ENCODE data around the gene GARS1. TPM values are rescaled to one million over a fixed set of nuclear protein-coding genes. Genes with fewer than 3 reads are reported as not detected.

Gene GARS1
- total RNA-seq, 1 donor from 2014 or later: 208 TPM

DNA sequence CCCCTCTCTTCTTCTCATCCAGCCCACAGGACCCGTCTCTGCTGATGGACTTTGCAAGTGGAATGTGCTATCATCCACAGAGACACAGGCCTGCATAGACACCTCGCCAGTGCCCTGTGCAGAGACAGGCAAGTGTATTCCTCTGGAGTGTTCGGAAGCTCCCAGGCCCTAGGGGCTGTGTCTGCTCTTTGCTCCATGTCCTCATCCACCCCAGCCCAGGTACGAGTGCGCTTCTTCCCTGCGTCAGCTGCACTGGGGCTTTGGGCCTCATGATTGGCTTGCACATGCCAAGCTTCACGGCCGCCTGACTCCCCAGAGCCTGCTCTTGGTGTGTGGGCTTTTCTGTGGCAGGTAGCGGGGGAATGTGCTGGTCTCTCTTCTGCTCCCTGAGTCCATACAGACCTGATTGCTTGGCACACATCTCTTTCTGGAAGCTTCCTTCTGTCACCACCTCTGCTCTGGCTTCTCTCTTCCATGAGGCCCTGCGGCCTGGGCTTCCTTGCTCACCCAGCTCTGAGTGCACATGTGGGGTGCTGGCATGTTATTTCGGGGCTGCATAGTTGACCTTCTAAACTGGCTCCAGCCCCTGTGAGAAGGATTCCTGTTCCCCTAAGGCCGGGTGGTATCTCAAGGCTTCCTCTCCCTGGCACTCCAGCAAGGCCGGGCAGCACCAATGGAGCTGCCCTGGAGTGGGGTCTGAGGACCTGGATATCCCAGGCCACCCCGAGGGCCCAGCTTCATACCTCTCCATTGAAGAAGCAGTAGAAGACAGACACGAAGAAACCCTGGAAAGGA lies 59.8 kb downstream of the GARS1 start:
- DNase-seq (ENCODE audit: low spot score): no peak
- Mint-ChIP-seq H3K4me3 (ENCODE audit: low read depth) (no peak overlapping the region), H3K36me3 (ENCODE audit: low read depth) (no peaks in the 10 kb centered on the region), H3K27me3 (ENCODE audit: low read depth) (no peaks in the 10 kb centered on the region), H3K9me3 (no peaks in the 10 kb centered on the region), H3K4me1 (ENCODE audit: low read depth) (no peaks in the 10 kb centered on the region), H3K27ac (no peak overlapping the region)
- intact Hi-C loops (cut with micrococcal nuclease): no loop called here

DNA sequence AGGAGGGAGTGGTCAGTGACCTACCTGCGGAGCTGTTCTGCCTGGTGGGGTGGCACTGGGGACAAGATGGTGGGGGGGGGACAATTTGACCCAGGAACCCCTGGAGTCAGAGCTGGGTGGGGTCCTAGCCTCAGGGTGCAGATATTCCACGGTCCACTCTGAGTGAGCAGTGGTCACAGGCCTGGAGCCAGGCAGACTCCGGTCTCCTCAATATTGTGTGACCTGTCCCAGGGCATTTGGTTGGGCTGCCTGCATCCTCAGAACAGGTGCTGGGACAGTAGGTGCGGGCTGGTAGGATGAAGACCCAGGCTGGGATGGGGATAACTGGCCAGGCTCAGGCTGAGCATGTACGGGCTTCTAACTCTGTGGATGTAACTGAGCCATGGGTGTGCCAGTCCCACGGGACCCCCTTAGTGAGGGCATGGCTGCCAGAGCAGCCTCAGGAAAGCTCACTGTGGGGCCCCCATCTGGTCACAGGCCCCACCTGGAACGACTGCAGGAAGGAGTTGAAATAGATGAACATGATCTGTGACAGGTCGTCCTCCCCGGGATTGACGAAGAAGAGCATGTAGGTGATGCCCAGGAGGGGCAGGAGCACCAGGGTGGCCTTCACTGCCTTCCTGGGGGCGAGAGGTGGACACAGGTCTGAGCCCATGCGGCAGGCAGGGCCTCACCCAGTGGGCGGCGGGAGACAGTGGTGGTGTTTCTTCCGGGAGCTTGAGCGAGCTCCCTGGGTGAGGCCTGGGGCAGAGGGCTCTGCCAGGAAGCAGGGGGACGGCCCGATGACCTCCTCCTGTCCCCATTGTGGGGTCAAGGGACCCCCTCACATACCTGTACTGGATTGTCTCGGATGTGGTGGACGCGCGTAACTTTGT lies 60.7 kb downstream of the GARS1 start:
- H3K9me3 Mint-ChIP-seq: no peaks in the 10 kb centered on the region
- no peaks in the 10 kb centered on the region for H3K27me3 Mint-ChIP-seq (ENCODE audit: low read depth)
- no peak overlapping the region for H3K27ac Mint-ChIP-seq
- H3K4me1 Mint-ChIP-seq (ENCODE audit: low read depth): no peaks in the 10 kb centered on the region
- intact Hi-C loops (cut with micrococcal nuclease): no loop called here
- DNase-seq (ENCODE audit: low spot score): no peak
- H3K4me3 Mint-ChIP-seq (ENCODE audit: low read depth): no peak overlapping the region
- H3K36me3 Mint-ChIP-seq (ENCODE audit: low read depth): no peaks in the 10 kb centered on the region

DNA sequence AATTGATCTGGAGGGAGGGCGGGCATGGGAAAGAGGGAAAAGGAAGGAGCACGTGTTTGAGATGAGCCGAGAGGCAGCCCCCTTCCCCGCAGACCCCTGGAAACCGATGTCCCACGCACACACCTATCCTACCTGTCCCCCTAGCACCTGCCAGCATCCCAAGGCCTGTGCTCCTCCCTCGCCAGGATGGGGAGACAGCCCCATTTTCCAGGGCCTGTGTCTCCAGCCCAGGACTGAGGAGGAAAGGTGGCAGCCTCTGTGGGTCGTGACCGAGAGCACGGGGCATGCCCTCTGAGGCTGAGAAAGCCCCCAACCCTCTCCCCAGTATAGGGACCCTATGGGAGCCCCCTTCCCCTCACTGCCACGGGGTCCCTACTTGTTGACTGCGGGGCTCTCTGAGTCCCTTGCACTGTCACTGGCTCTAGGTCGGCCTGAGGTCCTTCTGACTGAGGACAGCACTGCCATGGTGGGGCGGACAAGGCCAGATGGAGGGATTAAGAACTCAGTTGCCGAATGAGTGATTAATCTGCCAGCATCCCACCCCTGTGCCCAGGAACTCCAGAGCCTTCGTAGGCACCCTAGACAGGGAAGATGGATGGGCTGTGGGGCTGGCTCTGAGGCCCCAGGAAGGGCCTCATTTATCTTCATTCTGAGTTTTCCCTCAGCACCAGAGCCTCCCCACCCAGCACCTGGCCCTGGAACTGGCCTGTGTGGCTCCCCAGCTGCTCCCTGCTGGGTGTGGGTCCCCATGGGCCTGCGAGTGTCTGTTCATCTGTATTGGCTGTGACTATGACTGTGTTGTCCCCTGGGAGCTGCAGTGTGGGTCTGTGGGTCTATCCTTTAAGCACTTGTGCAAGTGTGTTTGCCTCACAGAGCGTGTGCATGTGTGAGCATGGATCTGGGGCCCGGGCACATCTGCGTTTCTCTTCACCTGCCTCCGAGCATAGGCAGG lies 61.6 kb downstream of the GARS1 start:
- intact Hi-C loops (cut with micrococcal nuclease): no loop called here
- Mint-ChIP-seq H3K27me3 (ENCODE audit: low read depth) (no peaks in the 10 kb centered on the region), H3K9me3 (no peaks in the 10 kb centered on the region), H3K36me3 (ENCODE audit: low read depth) (no peaks in the 10 kb centered on the region), H3K4me1 (ENCODE audit: low read depth) (no peaks in the 10 kb centered on the region), H3K4me3 (ENCODE audit: low read depth) (no peak overlapping the region), H3K27ac (no peak overlapping the region)
- DNase-seq (ENCODE audit: low spot score): no peak

DNA sequence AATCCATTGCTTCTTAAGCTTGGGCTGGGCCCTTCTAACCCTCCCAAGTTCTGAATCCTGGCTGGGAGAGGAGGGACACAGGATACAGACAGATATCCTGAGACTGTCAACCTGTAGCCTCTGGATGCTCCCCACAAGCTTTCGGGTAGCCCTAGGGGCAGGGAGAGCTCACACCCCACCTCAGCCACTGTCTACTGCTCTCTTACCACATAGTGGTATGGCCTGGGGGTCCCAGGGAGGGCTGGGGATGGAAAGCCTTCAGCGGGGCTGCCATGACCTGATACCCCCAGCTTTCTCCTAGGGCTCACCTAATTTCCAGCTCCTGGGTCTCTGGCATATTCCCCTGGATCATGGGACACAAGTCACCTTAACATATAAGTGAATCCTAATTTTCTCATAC lies 62.5 kb downstream of the GARS1 start:
- Mint-ChIP-seq H3K36me3 (ENCODE audit: low read depth) (no peaks in the 10 kb centered on the region), H3K27me3 (ENCODE audit: low read depth) (no peaks in the 10 kb centered on the region), H3K27ac (no peak overlapping the region), H3K4me3 (ENCODE audit: low read depth) (no peak overlapping the region), H3K4me1 (ENCODE audit: low read depth) (no peaks in the 10 kb centered on the region), H3K9me3 (no peaks in the 10 kb centered on the region)
- DNase-seq (ENCODE audit: low spot score): no peak
- intact Hi-C loops (cut with micrococcal nuclease): no loop called here

DNA sequence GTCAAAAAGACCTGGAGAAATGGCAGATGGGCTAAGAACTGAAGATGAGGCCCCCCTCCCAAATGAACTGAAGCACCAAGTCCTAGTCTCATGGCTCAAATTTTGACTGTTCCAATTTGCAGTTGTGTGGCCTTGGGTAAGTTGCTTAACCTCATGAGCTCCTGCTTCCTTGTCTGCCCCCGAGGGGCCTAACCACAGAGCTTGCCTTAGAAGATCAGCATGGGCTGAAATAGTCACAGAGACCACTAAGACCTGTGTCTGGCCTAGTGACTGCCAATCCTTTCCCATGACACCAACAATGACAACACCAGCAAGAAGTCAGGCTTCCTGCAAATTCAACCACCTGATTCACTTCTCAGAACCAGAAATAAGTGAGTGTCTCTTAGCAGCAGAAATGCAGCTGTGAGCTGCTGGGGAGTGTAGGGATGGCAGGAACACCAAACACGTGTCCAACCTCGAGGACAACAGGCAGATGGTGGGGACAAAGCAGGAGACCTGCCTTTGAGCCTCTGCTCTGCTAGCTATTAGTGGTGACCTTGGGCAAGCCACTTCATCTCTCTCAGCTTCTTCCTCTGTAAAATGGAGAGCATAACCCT lies 63.9 kb downstream of the GARS1 start:
- no peak overlapping the region for H3K27ac Mint-ChIP-seq
- no peaks in the 10 kb centered on the region for H3K9me3 Mint-ChIP-seq
- no peak overlapping the region for H3K4me3 Mint-ChIP-seq (ENCODE audit: low read depth)
- no peaks in the 10 kb centered on the region for H3K4me1 Mint-ChIP-seq (ENCODE audit: low read depth)
- DNase-seq (ENCODE audit: low spot score): no peak
- H3K36me3 Mint-ChIP-seq (ENCODE audit: low read depth): no peaks in the 10 kb centered on the region
- H3K27me3 Mint-ChIP-seq (ENCODE audit: low read depth): no peaks in the 10 kb centered on the region
- intact Hi-C loops (cut with micrococcal nuclease): no loop called here

DNA sequence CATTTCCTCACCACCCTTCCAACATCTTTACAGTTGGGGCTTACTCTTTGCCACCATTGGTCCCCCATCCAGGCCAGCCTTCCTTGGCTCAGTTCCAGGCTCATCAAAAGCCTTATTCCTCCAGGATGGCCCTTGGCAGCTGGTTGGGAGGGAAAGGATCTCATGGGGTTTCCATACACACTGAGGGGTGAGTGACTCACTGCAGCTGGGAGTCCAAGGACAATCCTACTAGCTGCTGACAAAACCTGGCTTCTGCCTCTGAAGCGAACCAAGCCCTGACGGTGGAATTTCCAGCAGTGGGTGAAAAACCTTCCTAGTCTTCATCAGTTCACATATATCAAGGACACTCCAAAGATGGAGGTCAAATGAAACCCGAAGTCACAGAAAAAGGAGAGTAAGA lies 64.6 kb downstream of the GARS1 start:
- H3K4me3 Mint-ChIP-seq (ENCODE audit: low read depth): no peak overlapping the region
- H3K36me3 Mint-ChIP-seq (ENCODE audit: low read depth): no peaks in the 10 kb centered on the region
- no peaks in the 10 kb centered on the region for H3K9me3 Mint-ChIP-seq
- H3K27me3 Mint-ChIP-seq (ENCODE audit: low read depth): no peaks in the 10 kb centered on the region
- no peak overlapping the region for H3K27ac Mint-ChIP-seq
- H3K4me1 Mint-ChIP-seq (ENCODE audit: low read depth): no peaks in the 10 kb centered on the region
- no peak for DNase-seq (ENCODE audit: low spot score)
- intact Hi-C loops (cut with micrococcal nuclease): no loop called here

DNA sequence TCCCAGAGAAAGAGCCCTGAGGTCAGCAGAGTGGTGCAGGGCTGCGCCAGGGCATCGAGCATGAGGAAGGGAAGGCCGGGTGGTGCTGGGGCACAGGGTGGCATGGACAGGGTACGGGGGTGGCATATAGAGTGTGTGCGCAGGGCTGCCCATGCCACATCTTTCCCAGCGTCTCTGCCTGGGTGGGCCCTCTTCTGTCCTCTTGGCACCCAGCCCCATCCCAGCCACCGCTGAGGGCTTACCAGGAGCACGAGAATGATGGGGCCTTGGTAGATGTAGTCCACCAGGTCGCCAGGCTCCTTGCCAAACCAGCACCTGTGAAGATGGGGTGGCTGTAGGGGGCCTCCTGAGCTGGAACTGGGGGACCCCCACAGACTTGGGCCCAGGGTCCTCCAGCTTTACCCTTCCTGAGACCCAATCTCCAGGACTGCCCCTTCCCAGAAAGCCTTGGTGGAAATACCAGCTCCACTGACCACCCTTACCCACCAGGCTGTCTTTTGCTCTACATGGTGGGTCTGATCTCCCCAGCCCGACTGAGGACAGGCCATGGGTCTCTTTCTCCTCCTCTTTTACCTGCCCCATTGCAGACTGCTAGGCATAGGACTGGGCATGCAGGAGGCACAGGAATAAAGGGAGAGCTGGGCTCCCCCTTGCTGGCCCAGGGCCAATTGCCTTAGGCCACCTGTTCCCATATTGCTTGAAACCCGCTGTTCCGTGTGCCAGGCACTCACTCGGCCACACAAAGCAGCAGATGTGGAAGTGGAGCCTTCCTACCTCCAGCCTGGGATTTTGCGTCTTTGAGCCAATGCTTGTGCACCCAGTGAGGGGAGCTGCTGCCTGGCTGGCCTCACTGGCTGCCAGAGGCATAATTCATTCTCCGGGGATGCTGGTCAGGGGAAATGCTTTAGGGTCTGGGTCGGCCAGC lies 65.9 kb downstream of the GARS1 start:
- H3K4me3 Mint-ChIP-seq (ENCODE audit: low read depth): no peak overlapping the region
- H3K27ac Mint-ChIP-seq: no peak overlapping the region
- no peaks in the 10 kb centered on the region for H3K4me1 Mint-ChIP-seq (ENCODE audit: low read depth)
- no peaks in the 10 kb centered on the region for H3K36me3 Mint-ChIP-seq (ENCODE audit: low read depth)
- no peak for DNase-seq (ENCODE audit: low spot score)
- no peaks in the 10 kb centered on the region for H3K9me3 Mint-ChIP-seq
- intact Hi-C loops (cut with micrococcal nuclease): no loop called here
- H3K27me3 Mint-ChIP-seq (ENCODE audit: low read depth): no peaks in the 10 kb centered on the region

DNA sequence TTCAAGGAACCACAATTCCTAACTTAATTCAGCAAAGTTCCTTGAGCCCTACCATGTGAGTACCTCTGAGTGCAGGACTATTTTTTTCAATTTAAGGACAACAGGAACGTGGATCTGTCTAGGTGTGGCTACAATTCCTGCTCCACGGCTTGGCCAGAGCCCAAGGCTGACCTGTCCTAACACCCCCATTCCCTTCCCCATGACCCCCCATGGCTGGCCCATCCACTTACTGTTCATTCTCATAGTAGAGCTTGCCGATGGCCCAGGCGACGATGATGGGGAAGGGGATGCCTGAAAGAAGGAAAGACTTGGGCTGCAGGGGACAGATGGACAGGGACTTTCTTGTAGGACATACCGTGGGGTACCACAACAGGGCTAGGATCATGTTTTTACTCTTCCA lies 67.2 kb downstream of the GARS1 start:
- H3K4me1 Mint-ChIP-seq (ENCODE audit: low read depth): no peaks in the 10 kb centered on the region
- intact Hi-C loops (cut with micrococcal nuclease): no loop called here
- H3K27me3 Mint-ChIP-seq (ENCODE audit: low read depth): no peaks in the 10 kb centered on the region
- H3K4me3 Mint-ChIP-seq (ENCODE audit: low read depth): no peak overlapping the region
- H3K36me3 Mint-ChIP-seq (ENCODE audit: low read depth): no peaks in the 10 kb centered on the region
- DNase-seq (ENCODE audit: low spot score): no peak
- no peak overlapping the region for H3K27ac Mint-ChIP-seq
- H3K9me3 Mint-ChIP-seq: no peaks in the 10 kb centered on the region

DNA sequence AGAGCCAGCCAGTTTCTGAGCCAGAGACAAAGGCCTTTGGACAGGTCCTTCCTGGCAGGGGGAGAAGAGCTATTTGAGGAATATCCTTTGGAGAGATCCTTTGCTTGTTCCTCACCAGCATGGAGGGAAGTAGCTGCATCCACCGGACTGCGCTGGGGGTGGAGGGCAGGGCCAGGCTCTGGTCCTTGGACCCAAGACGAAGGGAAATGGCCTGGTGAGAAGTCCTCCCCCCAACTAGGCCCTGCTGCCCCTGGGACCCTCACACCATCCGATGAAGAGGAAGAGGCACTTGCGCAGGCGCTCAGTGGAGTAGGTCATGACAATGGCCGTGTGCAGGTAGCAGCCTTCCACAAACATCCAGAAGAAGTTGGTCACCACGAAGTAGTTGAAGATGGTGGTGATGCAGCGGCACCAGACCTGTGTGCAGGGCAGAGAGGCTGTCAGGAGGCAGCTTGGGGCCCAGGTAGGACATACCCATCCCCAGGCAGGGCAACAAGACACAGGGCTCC lies 67.8 kb downstream of the GARS1 start:
- intact Hi-C loops (cut with micrococcal nuclease): no loop called here
- H3K4me3 Mint-ChIP-seq (ENCODE audit: low read depth): no peak overlapping the region
- H3K4me1 Mint-ChIP-seq (ENCODE audit: low read depth): no peaks in the 10 kb centered on the region
- H3K27ac Mint-ChIP-seq: no peak overlapping the region
- DNase-seq (ENCODE audit: low spot score): no peak
- H3K27me3 Mint-ChIP-seq (ENCODE audit: low read depth): no peaks in the 10 kb centered on the region
- H3K36me3 Mint-ChIP-seq (ENCODE audit: low read depth): no peaks in the 10 kb centered on the region
- no peaks in the 10 kb centered on the region for H3K9me3 Mint-ChIP-seq

DNA sequence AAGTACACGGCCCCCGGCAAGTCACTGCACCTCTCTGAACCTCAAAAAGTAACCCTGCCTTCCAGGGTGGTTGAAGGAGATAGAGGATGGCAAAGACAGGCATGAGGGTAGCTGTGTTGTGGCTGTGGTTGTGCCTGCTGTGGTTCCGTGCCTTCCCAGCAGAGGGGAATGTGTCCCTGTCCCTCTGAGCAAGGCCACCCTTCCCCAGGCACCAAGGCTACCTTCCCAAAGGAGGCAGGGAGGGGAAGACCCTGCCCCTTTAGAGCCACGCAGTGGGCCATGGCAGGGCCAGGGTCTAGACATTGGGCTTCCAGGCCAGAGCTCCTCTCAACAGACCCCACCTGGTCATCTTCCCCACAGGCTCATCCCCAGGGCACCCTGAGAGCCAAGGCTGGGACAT lies 68.7 kb downstream of the GARS1 start:
- Mint-ChIP-seq H3K4me3 (ENCODE audit: low read depth) (no peak overlapping the region), H3K9me3 (no peaks in the 10 kb centered on the region), H3K4me1 (ENCODE audit: low read depth) (no peaks in the 10 kb centered on the region), H3K36me3 (ENCODE audit: low read depth) (no peaks in the 10 kb centered on the region), H3K27me3 (ENCODE audit: low read depth) (no peaks in the 10 kb centered on the region), H3K27ac (no peak overlapping the region)
- intact Hi-C loops (cut with micrococcal nuclease): no loop called here
- no peak for DNase-seq (ENCODE audit: low spot score)

DNA sequence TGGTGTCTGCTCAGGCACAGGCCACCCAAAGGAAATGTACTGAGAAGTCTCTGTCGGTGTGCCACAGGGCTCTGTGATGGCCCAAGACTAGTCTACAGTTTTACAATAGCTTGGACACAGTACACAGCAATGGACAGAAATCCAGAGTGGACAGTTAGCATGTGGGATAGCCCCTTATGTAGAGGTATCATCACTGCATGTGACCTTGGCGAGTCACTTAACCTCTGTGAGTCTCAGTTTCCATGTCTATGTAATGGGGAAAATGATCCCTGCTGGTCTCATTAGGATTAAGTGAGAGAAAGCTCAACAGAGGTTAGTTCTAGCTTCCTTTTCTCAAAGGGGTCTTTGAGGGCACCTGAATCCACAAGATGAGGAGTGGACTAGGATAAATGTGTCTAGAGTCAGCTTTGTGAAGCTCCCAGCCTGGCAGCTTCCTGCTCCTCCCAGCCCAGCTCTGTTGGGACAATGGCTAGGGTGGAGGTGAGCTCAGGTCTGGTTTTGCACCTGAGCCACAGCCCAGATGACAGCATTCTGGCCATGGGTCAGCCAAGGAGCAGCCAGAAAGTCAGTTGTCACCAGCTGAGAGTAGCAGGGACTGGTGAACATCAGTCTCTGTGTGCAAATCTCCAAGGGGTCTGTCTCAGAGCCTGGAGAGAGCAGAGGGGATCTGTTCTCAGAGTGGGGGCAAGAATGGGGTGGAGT lies 69.7 kb downstream of the GARS1 start:
- DNase-seq (ENCODE audit: low spot score): no peak
- H3K27ac Mint-ChIP-seq: no peak overlapping the region
- no peak overlapping the region for H3K4me3 Mint-ChIP-seq (ENCODE audit: low read depth)
- no peaks in the 10 kb centered on the region for H3K27me3 Mint-ChIP-seq (ENCODE audit: low read depth)
- H3K4me1 Mint-ChIP-seq (ENCODE audit: low read depth): no peaks in the 10 kb centered on the region
- no peaks in the 10 kb centered on the region for H3K36me3 Mint-ChIP-seq (ENCODE audit: low read depth)
- intact Hi-C loops (cut with micrococcal nuclease): no loop called here
- no peaks in the 10 kb centered on the region for H3K9me3 Mint-ChIP-seq

Measured in activated T-helper 2 cell treated with anti-CD3 and anti-CD28 coated beads, Interferon-gamma antibody, Interleukin-2, Interleukin-4, amounts not matched to agents 10 μg/mL and 5 μg/mL and 100 μg/mL, durations not matched to agents 14 hours and 24 hours and 36 hours (primary cell).